Measurements from ENCODE around the gene SARNP. TPM values are rescaled to one million over a fixed set of nuclear protein-coding genes. Genes with fewer than 3 reads are reported as not detected.

Gene SARNP
- total RNA-seq, 4 donors from 2014 or later, result 32.0 to 45.8 (median 40.1) TPM

DNA sequence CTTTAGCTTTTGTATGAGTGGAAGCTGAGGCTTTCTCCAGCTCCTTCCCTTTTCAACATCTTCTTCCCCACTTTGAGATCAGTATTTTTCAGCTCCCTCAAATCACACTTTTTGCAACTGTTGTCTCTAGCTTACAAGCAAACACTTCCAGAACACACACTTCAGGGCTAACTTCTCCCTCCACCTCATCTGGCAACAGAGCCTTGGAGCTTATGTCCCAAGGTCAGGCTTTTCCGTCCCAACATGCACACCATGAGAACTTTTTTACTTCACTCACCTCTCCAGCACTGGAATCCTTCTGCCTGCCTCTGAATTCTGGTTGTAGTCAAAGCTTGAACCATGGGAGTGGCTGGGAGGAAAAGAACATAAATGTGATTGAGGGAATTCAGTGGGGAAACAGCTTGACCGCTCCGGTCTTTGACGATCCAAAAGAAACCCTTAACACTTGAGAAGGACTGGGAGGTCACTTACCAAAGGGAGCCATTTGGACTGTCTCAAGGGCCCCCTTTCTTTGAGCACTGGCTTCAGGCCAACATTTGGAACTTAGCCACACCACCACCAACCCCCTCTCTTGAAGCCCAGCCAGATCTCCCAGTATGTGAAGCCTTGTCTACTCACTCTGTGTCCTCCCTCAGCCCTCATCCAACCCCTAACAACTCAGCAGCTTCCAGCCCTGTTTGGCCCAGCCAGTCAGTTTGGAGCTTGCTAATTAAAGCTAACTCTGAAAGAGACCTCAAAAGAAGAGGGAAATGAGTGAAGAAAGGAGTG, 105.6 kb downstream of the SARNP start:
- Histone ChIP-seq H3K36me3 (no peaks in the 10 kb centered on the region), H3K27ac (no peak overlapping the region), H3K4me3 (no peak overlapping the region), H3K4me1 (peaks cover 50% of the 10 kb centered on the region), H3K9me3 (no peaks in the 10 kb centered on the region), H3K27me3 (peaks cover 4% of the 10 kb centered on the region)
- TF ChIP-seq, protein P1, sequence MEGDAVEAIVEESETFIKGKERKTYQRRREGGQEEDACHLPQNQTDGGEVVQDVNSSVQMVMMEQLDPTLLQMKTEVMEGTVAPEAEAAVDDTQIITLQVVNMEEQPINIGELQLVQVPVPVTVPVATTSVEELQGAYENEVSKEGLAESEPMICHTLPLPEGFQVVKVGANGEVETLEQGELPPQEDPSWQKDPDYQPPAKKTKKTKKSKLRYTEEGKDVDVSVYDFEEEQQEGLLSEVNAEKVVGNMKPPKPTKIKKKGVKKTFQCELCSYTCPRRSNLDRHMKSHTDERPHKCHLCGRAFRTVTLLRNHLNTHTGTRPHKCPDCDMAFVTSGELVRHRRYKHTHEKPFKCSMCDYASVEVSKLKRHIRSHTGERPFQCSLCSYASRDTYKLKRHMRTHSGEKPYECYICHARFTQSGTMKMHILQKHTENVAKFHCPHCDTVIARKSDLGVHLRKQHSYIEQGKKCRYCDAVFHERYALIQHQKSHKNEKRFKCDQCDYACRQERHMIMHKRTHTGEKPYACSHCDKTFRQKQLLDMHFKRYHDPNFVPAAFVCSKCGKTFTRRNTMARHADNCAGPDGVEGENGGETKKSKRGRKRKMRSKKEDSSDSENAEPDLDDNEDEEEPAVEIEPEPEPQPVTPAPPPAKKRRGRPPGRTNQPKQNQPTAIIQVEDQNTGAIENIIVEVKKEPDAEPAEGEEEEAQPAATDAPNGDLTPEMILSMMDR (IDR thresholded peaks at IDR 0.05), result no peak
- TF ChIP-seq POLR2A (IDR thresholded peaks at IDR 0.05), result no peak
- TF ChIP-seq EP300 (IDR thresholded peaks at IDR 0.05), result no peak
- TF ChIP-seq POLR2AphosphoS5 (IDR thresholded peaks at IDR 0.05), result no peak
- no peak for DNase-seq (ENCODE audit: low spot score in 2 of 2)
- 81% methylated on average over 4 of the region's 4 CpGs for WGBS

DNA sequence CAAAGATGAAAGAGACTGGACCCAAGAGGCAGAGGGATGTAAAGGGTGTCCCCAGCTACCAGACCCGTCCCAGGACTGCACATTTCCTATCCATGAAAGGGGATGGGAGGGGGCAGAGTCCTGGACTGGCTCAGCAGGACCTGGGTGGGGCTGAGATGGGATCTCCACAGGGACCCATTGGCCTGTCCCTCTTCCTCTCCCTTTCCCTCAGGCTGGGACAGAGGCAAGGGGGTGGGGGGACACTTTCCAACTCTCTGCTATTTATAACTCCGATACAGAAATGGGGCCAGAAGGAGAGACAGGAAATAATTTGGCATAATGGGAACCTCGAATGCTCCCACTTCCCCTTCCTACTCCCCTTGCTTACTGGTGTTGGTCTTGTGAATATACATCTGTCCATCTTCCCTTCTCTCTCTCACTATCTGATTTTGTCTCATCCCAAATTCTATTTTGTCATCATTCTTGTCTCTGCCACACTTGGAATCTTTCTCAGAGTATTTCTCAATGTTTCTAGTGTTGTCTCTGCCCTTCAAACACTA, 108.8 kb downstream of the SARNP start:
- Histone ChIP-seq H3K36me3 (no peaks in the 10 kb centered on the region), H3K4me1 (peaks cover 34% of the 10 kb centered on the region), H3K27me3 (peaks cover 12% of the 10 kb centered on the region), H3K4me3 (peak overlapping the region; percentile 63), H3K9me3 (no peaks in the 10 kb centered on the region), H3K27ac (peak overlapping the region; percentile 50)
- TF ChIP-seq EP300 (IDR thresholded peaks at IDR 0.05) (no peak), POLR2A (IDR thresholded peaks at IDR 0.05) (no peak), POLR2AphosphoS5 (IDR thresholded peaks at IDR 0.05) (no peak)
- TF ChIP-seq, protein P1 (IDR thresholded peaks at IDR 0.05), result no peak
- no peak for DNase-seq (ENCODE audit: low spot score in 2 of 2)
- WGBS, result 8% methylated on average over 3 of the region's 3 CpGs

DNA sequence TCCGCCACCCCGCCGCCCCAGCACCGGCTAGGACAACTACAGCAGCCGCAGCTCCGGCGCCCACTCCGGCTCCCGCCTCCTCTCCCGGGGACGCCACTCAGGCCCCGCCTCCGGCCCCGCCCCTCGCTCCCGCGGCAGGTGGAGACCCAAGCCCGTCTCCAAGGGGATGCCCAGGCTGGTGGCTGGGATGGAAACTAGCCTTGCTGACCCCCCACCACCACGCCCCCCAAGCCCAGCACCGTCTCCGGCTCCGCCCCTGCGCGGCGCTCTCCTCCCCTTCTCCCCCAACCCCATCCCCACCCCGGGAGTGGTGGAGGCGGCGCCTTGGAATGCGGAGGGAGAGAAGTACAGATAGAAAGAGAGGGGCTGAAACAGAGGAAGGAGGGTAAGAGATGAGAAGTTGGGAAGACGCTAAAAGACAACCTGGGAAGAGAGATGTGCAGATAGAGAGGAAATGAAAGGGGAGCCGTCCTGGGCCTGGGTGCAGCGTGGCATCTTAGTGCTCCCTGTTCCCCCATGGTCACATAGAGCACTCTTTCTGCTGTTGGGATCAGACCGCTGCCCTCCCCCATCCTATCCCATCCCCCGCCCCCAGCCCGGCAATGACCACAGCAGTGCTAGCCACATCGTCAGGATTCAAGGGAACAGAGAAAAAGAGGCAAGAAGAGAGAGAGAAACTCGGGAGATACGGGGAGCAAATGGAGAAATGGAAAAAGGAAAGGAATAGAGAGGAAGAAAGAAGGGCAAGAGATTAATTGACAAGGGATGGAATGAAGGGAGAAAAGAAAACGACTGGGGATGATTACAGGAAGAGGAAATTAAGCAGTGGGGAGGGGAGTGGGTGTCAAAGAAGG, 109.5 kb downstream of the SARNP start, which contains the start of gene ITGA7:
Gene ITGA7 (minus strand): TSS at position 64 of the 854 bp plus-strand sequence. CDS start 222 bp downstream, outside the sequence.
- peaks cover 32% of the 10 kb centered on the region for H3K4me1 ChIP-seq
- 2% methylated on average over 22 of the region's 39 CpGs for WGBS
- no peak for TF ChIP-seq EP300 (IDR thresholded peaks at IDR 0.05)
- TF ChIP-seq, protein P1 (IDR thresholded peaks at IDR 0.05), result no peak
- TF ChIP-seq POLR2AphosphoS5 (IDR thresholded peaks at IDR 0.05), result no peak
- TF ChIP-seq POLR2A (IDR thresholded peaks at IDR 0.05), result no peak
- H3K4me3 ChIP-seq, result peak within 1 kb of the TSS; percentile 63
- H3K9me3 ChIP-seq, result no peaks in the 10 kb centered on the region
- peak within 1 kb of the TSS; percentile 50 for H3K27ac ChIP-seq
- H3K36me3 ChIP-seq, result no peaks in the 10 kb centered on the region
- DNase-seq (ENCODE audit: low spot score in 2 of 2), result peak in 1 of 2 donors; percentile 79
- peaks cover 12% of the 10 kb centered on the region for H3K27me3 ChIP-seq

Other genes with a start within 250 kb of the SARNP start
- gene OR2AP1, start 245.3 kb downstream of the SARNP start, total RNA-seq, result not detected
- not detected for gene OR10P1, start 180.8 kb downstream of the SARNP start, total RNA-seq
- 10 to 100 TPM in 3 of 4 donors, 1 to 10 TPM in 1; 9.5 to 20.6 (median 15.8) TPM for gene ITGA7, start 109.8 kb downstream of the SARNP start, total RNA-seq
- 100 to 1,000 TPM in 3 of 4 donors, 10 to 100 TPM in 1; 92.7 to 166 (median 139) TPM for gene BLOC1S1, start 101.7 kb downstream of the SARNP start, total RNA-seq
- 10 to 100 TPM in 2 of 4 donors, 1 to 10 TPM in 2; 5.7 to 15.3 (median 9.5) TPM for gene RDH5, start 97.3 kb downstream of the SARNP start, total RNA-seq
- 100 to 1,000 TPM; 176 to 303 (median 193) TPM for gene CD63, start 88.7 kb downstream of the SARNP start, total RNA-seq
- gene GDF11, start 74.6 kb downstream of the SARNP start, total RNA-seq, result 1 to 10 TPM in 3 of 4 donors, under 1 TPM in 1; 0.68 to 3.8 (median 2.0) TPM
- gene ORMDL2, start 317 bp upstream of the SARNP start, total RNA-seq, result 10 to 100 TPM in 3 of 4 donors, 1 to 10 TPM in 1; 8.6 to 22.8 (median 18.2) TPM
- 10 to 100 TPM; 29.8 to 38.2 (median 36.2) TPM for gene DNAJC14, start 11.9 kb upstream of the SARNP start, total RNA-seq
- 10 to 100 TPM in 1 of 4 donors, 1 to 10 TPM in 3; 4.2 to 10.5 (median 5.5) TPM for gene MMP19, start 25.2 kb upstream of the SARNP start, total RNA-seq
- gene PYM1, start 110.2 kb upstream of the SARNP start, total RNA-seq, result 10 to 100 TPM; 32.0 to 41.8 (median 37.4) TPM
- gene DGKA, start 113.4 kb upstream of the SARNP start, total RNA-seq, result 100 to 1,000 TPM; 185 to 556 (median 198) TPM
- gene PMEL, start 148.3 kb upstream of the SARNP start, total RNA-seq, result 100 to 1,000 TPM in 1 of 4 donors, 10 to 100 TPM in 3; 54.4 to 188 (median 71.7) TPM
- 10 to 100 TPM; 18.4 to 33.2 (median 28.6) TPM for gene CDK2, start 149.1 kb upstream of the SARNP start, total RNA-seq
- gene RAB5B, start 156.4 kb upstream of the SARNP start, total RNA-seq, result 100 to 1,000 TPM in 3 of 4 donors, 10 to 100 TPM in 1; 97.1 to 143 (median 114) TPM
- 10 to 100 TPM; 18.7 to 25.6 (median 22.9) TPM for gene SUOX, start 179.6 kb upstream of the SARNP start, total RNA-seq
- 10 to 100 TPM in 1 of 4 donors, 1 to 10 TPM in 3; 3.2 to 10.5 (median 3.8) TPM for gene IKZF4, start 203.3 kb upstream of the SARNP start, total RNA-seq
- gene RPS26, start 224.2 kb upstream of the SARNP start, total RNA-seq, result 1,000 to 10,000 TPM in 2 of 4 donors, 100 to 1,000 TPM in 2; 600 to 3,046 (median 910) TPM